ENCODE data around the gene BARX2.

DNA sequence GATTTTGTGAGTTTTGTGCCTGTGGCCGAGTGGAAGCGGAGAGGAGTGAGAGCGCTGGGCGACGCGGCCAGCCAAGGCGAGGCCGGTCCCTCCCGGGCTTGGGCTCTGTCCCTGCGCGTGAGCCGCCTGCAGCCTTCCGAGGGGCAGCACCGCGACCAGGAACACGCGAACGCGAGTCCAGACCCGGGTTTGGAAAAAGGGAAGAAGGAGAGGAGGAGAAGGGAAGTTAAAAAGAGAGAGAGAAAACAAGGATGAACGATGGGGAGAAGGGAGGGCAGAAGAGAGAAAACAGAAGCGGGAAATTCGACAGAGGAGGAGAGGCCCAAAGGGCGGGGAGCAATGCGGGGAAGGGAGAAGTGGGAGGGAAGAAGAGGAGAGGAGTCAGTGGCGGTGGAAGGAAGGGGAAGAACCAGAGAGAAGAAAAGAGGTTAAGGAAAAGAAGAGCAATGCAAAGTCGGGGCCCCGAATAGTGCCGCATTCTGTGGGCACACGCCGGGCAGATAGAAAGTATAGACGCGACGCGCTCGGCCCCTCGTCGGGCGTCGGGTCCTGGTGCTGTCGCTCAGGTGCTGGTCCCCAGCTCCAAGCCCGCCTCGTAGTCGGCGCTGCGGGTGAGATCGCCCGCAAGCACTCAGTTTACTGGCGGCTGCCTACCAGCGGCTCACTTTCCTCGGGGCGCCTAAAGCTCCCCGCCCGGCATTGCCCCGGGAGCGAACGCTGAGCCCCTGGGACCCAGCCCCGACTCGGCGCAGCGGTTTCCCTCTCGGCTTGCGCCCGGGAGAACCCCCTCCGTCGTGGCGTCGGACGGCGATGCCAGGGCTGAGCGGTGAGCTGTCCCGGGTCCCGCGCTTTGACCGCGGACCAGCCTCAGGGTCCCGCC, 2.8 kb upstream of the BARX2 start:
- TF ChIP-seq, protein P1, sequence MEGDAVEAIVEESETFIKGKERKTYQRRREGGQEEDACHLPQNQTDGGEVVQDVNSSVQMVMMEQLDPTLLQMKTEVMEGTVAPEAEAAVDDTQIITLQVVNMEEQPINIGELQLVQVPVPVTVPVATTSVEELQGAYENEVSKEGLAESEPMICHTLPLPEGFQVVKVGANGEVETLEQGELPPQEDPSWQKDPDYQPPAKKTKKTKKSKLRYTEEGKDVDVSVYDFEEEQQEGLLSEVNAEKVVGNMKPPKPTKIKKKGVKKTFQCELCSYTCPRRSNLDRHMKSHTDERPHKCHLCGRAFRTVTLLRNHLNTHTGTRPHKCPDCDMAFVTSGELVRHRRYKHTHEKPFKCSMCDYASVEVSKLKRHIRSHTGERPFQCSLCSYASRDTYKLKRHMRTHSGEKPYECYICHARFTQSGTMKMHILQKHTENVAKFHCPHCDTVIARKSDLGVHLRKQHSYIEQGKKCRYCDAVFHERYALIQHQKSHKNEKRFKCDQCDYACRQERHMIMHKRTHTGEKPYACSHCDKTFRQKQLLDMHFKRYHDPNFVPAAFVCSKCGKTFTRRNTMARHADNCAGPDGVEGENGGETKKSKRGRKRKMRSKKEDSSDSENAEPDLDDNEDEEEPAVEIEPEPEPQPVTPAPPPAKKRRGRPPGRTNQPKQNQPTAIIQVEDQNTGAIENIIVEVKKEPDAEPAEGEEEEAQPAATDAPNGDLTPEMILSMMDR (IDR thresholded peaks at IDR 0.05) = no peak
- no peak for TF ChIP-seq POLR2AphosphoS5 (IDR thresholded peaks at IDR 0.05)

Measured in stomach (tissue), 4 donors.